GM18873 (cell line): ENCODE results near the gene FGF2.
"Not testable (repeated sequence)": the region's sequence is repeated elsewhere in the genome, so short reads cannot be mapped to it uniquely, and the experiment has no call there.

Source experiments
- ATAC-seq: cut with Tn5 transposase; IDR thresholded peaks from one replicate; pipeline ENCODE4 v1.9.1; 2021; ENCODE audit warnings: mild to moderate bottlenecking, moderate library complexity, moderate number of reproducible peaks; ENCODE audit not compliant: unreplicated experiment, low FRiP score

FGF2 gene

DNA sequence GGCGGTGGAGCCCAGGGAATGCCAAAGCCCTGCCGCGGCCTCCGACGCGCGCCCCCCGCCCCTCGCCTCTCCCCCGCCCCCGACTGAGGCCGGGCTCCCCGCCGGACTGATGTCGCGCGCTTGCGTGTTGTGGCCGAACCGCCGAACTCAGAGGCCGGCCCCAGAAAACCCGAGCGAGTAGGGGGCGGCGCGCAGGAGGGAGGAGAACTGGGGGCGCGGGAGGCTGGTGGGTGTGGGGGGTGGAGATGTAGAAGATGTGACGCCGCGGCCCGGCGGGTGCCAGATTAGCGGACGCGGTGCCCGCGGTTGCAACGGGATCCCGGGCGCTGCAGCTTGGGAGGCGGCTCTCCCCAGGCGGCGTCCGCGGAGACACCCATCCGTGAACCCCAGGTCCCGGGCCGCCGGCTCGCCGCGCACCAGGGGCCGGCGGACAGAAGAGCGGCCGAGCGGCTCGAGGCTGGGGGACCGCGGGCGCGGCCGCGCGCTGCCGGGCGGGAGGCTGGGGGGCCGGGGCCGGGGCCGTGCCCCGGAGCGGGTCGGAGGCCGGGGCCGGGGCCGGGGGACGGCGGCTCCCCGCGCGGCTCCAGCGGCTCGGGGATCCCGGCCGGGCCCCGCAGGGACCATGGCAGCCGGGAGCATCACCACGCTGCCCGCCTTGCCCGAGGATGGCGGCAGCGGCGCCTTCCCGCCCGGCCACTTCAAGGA lies at the start of gene FGF2:
TSS of gene FGF2 (plus strand) at position 279 of the 705 bp plus-strand sequence. CDS start at position 623, 344 bp downstream.
- peak; percentile 0 for ATAC-seq

DNA sequence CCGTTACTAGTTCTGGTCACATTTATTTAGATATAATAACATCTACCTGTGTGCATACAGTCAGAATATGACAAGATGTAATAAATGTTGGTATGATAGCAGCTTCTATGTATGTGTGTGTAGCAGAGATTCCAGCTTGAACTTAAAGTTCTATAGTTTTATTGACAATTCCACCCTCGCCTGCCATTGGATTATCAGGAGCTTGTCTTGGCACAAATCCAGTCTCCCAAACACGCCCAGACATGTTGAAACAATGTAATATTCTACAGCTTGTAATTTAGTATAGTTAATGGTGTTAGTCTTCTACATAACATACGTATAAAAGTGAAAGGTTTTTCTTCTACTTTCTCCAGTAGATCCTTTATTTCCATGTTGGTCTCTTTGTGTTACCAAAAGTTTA lies 49.7 kb upstream of the FGF2 start:
- ATAC-seq = no peak

DNA sequence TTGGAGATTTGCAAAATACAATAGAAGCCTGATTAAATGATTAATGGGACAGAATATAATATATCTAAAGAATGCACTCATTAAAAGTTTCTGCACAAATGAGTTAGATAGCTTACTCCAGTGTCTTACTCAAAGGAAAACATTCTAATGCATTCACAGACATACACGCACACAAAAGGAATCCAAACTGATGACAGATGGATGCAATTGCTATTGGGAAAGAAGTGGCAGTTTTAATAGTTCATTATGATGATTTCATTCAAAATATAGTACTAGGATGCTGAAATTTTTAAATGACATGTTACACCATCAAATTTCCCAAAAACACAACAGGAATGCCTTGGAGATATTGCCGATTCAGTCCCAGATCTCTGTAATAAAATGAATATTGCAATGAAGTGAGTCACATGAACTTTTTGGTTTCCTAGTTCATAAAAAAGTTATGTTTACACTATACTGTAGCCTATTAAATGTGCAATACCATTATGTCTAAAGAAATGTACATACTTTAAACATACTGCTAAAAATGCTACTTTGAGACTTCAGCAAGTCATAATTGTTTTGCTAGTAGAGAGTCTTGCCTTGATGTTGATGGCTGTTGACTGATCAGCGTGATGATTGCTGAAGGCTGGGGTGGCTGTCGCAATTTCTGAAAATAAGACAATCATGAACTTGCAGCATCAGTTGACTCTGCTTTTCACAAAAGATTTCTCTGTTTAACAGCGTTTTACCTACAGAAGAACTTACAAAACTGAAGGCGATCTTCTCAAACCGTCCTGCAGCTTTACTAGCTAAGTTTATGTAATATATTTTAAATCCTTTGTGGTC lies 48.6 kb upstream of the FGF2 start:
- ATAC-seq = no peak

DNA sequence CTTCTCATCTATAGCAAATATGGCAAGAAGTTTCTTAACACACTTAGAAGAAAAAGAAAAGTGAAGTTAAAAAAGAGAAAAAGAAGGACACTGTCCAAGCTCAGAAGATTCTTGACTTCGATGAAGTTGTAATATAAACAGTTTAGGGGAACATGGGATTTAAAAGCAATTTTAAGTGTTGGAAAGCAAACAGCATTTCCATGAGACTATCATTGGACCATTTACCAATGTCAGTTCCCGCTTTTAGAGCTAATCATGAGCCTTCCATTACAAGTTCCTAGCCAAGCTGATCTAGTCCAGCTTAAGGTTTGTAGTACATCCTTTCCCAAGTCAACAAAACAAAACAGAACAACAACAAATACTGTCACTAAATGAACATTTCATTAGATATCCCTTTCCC lies 45.1 kb upstream of the FGF2 start:
- no peak for ATAC-seq

GRCh38 chr4:122783301-122784215 lies 43.1 kb upstream of the FGF2 start:
- ATAC-seq = no peak

- ATAC-seq = no peak
These were observed 42.4 kb upstream of the FGF2 start for GRCh38 chr4:122784261-122784660.

DNA sequence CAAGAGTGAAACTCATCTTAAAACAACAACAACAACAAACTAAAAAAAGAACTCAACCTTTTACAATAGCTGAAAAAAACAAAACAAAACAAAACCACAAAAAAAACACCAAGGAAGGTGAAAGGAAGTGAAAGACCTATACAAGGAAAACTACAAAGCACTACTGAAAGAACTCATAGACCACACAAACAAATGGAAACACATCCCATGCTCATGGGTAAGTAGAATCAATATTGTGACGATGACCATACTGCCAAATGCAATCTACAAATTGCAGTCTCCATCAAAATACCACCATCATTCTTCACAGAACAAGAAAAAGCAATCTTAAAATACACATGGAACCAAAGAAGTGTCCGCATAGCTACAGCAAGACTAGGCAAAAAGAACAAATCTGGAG lies 41.5 kb upstream of the FGF2 start:
- ATAC-seq = no peak

- ATAC-seq = not testable (repeated sequence)
These were observed 40.3 kb upstream of the FGF2 start for GRCh38 chr4:122786296-122786695.

DNA sequence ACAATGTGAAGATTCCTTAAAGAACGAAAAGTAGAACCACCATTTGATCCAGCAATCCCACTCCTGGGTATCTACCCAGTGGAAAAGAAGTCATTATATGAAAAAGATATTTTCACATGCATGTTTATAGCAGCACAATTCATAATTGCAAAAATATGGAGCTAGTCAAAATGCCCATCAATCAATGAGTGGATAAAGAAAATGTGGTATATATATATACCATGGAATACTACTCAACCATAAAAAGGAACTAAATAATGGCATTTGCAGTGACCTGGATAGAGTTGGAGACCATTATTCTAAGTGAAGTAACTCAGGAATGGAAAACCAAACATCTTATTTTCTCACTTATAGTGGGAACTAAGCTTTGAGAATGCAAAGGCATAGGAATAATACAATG lies 39.7 kb upstream of the FGF2 start:
- ATAC-seq = not testable (repeated sequence)

DNA sequence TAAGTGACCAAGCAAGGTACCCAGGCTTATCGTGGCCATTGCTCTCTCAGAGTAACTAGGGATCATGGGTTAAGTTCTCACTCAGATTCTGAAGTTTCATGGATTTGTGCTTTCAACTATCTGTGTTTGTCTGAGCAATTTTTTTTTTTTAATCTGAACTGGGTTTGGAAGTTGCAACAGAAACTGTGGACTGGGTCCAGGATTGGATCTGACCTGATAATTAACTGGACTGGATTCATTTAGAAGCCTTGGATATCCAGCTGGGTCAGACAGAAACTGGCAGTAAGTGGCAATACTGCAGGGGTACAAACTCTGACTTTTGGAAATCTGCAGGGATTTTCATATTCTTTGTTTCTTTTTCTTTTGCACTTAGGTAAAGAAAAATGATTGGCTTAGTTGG lies 38.7 kb upstream of the FGF2 start:
- no peak for ATAC-seq

- ATAC-seq = no peak
These were observed 37.7 kb upstream of the FGF2 start for GRCh38 chr4:122788935-122789334.

- no peak for ATAC-seq
These were observed 32.8 kb upstream of the FGF2 start for GRCh38 chr4:122793811-122794210.

GRCh38 chr4:122796801-122797404 lies 29.7 kb upstream of the FGF2 start:
- ATAC-seq = no peak

DNA sequence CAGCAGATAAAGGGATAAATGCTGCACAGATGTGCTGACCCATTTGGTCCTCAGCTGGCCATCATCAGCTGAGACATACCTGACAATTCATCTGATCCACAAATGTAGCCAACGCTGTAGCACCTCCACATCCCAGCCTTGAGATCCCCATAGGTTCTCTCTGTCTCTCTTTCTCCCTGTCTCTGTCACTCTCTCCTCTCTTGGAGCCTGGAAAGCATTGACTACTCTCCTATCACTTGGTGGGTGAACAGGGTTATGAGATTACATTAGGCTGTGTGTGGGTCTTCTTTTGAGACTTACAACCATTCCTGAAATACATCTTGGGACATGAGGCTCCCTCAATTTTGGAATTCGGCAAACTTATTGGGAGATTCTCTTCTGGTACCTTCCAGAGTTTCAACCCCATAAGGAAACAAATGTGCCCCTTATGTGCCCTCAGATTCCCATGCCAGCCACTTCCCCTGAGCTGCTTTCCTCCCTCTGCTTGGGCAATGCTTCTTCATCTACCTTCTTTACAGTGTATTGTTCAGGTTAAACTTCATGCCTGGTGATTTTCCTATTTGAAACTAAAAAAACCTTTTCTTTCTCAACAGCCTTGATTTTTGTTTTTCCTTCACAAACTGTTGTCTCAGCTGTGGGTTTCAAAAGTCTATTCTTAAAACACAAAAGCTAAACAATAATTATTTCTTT lies 29.1 kb upstream of the FGF2 start:
- ATAC-seq = no peak

DNA sequence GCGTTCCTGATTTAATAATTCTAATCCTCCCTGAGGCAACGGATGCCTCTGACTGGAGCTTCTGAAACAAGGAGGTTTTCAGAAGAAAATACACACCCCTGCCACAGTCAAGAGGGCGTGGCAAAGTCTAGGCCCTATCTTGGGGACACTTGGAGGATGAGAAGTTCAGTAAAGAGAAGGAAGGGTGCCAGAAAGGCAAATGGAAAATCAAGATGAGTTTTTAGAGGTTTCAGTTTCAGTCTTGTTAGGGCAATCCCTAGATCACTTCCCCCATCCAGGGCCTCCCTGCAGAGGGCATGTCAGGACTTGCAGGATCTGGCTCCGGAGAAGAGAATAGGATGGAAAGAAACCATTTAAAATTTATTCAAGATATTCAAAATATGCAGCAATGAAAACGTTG lies 28.5 kb upstream of the FGF2 start:
- peak; percentile 77 for ATAC-seq

DNA sequence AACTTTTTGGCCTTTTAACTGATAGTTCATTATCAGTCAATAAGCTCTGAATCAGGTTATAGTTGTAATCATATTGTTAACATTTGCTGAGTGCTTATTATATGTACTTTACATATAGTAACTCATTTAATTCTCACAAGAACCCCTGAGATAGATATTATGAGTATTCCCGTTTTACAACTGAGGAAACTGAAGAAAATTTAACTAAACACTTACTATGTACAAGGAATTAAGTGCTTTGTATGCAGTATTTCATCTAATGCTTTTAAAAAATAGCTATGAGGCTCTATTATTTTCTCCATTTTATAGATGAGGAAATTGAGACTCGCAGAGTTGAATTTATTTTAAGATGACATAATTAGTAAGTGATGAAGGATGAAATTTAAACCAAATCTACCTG lies 27.7 kb upstream of the FGF2 start:
- no peak for ATAC-seq

DNA sequence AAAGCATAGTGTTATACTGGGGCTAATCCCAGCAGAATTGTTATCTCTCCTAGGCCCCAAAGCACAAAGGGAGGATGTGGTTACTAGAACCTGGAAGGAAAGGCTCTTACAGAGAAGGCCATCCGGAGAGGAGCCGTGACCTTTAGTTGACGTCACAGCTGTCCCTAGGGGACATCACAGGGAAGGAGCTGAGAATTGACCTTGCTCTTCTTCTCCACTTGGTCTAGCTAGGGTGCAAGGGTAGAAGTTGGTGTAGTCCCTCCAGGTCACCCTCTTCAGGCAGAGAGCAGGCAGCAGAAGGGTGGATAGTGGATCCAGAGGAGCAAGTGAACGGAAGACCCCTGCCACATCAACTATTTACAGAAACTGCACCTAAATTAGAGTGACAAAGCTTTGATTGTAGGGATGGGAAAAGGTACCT lies 22.8 kb upstream of the FGF2 start:
- ATAC-seq = no peak

- ATAC-seq = no peak
These were observed 19.5 kb upstream of the FGF2 start for GRCh38 chr4:122806981-122807679.

DNA sequence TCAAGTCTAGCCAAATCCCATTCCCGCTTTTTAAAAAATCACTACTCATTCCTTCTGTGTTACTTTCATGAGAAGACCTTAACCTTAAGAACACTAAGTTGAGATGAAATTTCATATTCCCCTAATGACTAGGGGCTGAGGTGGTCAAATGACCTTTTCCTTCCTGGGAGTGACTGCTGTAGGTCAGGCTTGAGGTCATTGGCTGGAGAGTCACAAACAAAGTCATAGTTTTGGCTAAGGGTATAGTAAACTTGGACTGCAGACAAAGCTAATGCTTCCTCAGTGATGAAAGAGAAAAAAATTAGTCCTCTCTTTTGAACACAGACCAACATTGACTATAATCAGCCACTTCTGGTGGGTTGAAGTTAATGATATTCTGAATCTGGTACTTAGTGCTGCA lies 16.0 kb upstream of the FGF2 start:
- no peak for ATAC-seq
